ENCODE results near the gene GAB1.
A peak's percentile ranks its signal among the peaks of the same experiment; 100 is the strongest.

GAB1 gene

DNA sequence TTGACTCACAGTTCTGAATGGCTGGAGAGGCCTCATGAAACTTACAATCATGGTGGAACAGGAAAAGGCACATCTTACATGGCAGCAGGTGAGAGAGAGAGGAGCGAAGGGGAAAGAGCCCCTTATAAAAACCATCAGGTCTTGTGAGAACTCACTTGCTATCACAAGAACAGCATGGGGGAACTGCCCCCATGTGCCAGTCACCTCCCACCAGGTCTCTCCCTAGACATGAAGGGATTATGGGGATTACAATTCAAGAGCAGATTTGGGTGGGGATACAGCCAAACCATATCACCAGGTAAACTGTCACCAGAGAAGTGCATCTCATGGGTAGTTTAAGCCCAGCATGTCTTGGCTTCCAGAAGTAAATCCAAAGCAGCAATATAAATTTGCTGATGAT is 169.4 kb downstream of the GAB1 start:
- no peaks in the 10 kb centered on the region for H3K4me1 ChIP-seq
- H3K9me3 ChIP-seq (ENCODE audit: control insufficient read depth, low read length): no peaks in the 10 kb centered on the region
- H3K27ac ChIP-seq: no peak overlapping the region
- no peak overlapping the region for H3K4me2 ChIP-seq (ENCODE audit: low read length)
- H3K27me3 ChIP-seq (ENCODE audit: control insufficient read depth, insufficient read depth, low read length): no peaks in the 10 kb centered on the region
- TF ChIP-seq CTCF (IDR thresholded peaks at IDR 0.05): no peak
- H3K79me2 ChIP-seq: no peaks in the 10 kb centered on the region
- no peak overlapping the region for H3K4me3 ChIP-seq (ENCODE audit: low read depth, low read length)
- H3K36me3 ChIP-seq (ENCODE audit: control insufficient read depth, insufficient read depth, low read length): no peaks in the 10 kb centered on the region
- H3K9ac ChIP-seq: no peak overlapping the region
- H2AFZ ChIP-seq: no peak overlapping the region

DNA sequence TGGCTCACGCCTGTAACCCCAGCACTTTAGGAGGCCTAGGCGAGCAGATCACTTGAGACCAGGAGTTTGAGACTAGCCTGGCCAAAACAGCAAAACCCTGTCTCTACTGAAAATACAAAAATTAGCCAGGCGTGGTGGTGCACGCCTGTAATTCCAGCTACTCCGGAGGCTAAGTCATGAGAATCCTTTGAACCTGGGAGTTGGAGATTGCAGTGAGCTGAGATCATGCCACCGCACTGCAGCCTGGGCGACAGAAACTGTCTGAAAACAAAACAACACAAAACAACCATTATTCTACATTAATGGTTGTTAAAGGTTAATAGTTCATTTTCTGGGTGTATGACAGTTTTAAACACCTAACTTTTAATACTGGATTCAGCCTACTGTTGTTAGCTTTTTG is 175.2 kb downstream of the GAB1 start:
- Histone ChIP-seq H3K27ac (no peak overlapping the region), H3K9ac (no peak overlapping the region), H3K27me3 (ENCODE audit: control insufficient read depth, insufficient read depth, low read length) (no peaks in the 10 kb centered on the region), H3K79me2 (peaks cover 16% of the 10 kb centered on the region), H3K4me1 (peaks cover 4% of the 10 kb centered on the region), H3K9me3 (ENCODE audit: control insufficient read depth, low read length) (no peaks in the 10 kb centered on the region), H3K4me2 (ENCODE audit: low read length) (no peak overlapping the region), H3K36me3 (ENCODE audit: control insufficient read depth, insufficient read depth, low read length) (no peaks in the 10 kb centered on the region), H3K4me3 (ENCODE audit: low read depth, low read length) (no peak overlapping the region), H2AFZ (no peak overlapping the region)
- TF ChIP-seq CTCF (IDR thresholded peaks at IDR 0.05): no peak

GRCh38 chr4:143512978-143513313 is 176.3 kb downstream of the GAB1 start:
- Histone ChIP-seq H3K4me2 (ENCODE audit: low read length) (peak overlapping the region; percentile 94), H3K27me3 (ENCODE audit: control insufficient read depth, insufficient read depth, low read length) (no peaks in the 10 kb centered on the region), H3K4me3 (ENCODE audit: low read depth, low read length) (peak overlapping the region; percentile 96), H3K36me3 (ENCODE audit: control insufficient read depth, insufficient read depth, low read length) (no peaks in the 10 kb centered on the region), H3K9ac (no peak overlapping the region), H2AFZ (peak overlapping the region; percentile 83), H3K27ac (peak overlapping the region; percentile 91), H3K79me2 (peaks cover 22% of the 10 kb centered on the region), H3K9me3 (ENCODE audit: control insufficient read depth, low read length) (no peaks in the 10 kb centered on the region), H3K4me1 (peaks cover 4% of the 10 kb centered on the region)
- no peak for TF ChIP-seq CTCF (IDR thresholded peaks at IDR 0.05)

DNA sequence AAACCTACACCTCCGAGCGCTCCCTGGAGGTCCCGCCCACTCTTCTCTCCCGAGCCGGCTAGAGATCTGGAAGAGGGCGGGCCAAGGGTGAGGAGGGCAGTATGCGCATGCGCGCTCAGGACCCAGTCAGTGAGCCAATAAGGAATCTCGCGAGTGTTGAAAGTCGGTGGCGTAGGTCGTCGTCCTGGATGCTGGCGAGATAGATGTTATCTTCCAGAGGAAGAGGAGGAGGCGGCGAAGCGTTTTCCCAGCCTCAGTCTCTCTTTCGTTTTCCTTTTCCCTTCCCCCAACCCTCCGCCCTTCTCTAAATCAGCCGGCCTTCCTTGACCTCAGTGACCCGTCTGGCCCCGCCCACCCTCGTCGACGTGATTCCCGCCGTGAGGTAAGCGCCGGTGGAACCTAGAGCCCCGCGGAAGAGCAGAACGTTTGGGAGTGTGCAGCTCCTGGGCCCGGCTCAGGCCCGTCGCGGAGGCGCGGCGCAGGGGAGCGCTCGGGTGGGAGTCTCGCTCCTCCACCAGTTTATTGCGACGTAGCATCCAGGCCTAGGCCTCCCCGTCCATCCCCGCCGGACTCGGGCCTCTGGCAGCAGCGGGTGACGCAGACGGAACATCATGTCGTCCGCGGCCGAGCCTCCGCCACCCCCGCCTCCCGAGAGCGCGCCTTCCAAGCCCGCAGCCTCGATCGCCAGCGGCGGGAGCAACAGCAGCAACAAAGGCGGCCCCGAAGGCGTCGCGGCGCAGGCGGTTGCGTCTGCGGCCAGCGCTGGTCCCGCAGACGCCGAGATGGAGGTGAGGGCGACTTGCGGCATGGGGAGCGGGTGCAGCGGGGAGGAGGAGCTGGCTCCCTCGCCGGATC is 176.9 kb downstream of the GAB1 start, which contains the start of gene SMARCA5:
SMARCA5 (plus strand) TSS at position 389 of the 855 bp plus-strand sequence; CDS start at position 612, 223 bp downstream.
- H3K4me3 ChIP-seq (ENCODE audit: low read depth, low read length): peak within 1 kb of the TSS; percentile 96
- peak within 1 kb of the TSS; percentile 78 for H3K9ac ChIP-seq
- no peaks in the 10 kb centered on the region for H3K27me3 ChIP-seq (ENCODE audit: control insufficient read depth, insufficient read depth, low read length)
- no peaks in the 10 kb centered on the region for H3K36me3 ChIP-seq (ENCODE audit: control insufficient read depth, insufficient read depth, low read length)
- H3K4me1 ChIP-seq: peaks cover 4% of the 10 kb centered on the region
- H3K4me2 ChIP-seq (ENCODE audit: low read length): peak within 1 kb of the TSS; percentile 94
- H3K27ac ChIP-seq: peak within 1 kb of the TSS; percentile 91
- peak within 1 kb of the TSS; percentile 83 for H2AFZ ChIP-seq
- no peaks in the 10 kb centered on the region for H3K9me3 ChIP-seq (ENCODE audit: control insufficient read depth, low read length)
- no peak for TF ChIP-seq CTCF (IDR thresholded peaks at IDR 0.05)
- peaks cover 22% of the 10 kb centered on the region for H3K79me2 ChIP-seq

DNA sequence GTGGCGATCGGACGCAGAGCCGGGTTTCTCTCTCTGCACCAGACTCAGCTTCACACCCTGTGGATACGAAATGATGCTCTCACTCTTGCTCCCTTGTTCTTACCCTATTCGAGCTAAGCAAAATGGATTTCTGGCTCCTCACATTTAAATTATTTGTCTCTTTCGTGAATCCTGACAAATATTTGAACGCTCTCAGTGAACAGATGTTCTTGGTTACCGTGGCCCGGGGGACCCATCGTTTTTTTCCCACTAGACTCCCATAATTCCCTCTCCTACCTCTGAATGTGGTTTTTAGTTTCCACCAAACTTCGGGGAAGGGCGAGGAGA is 177.5 kb downstream of the GAB1 start:
- H3K9me3 ChIP-seq (ENCODE audit: control insufficient read depth, low read length): no peaks in the 10 kb centered on the region
- H3K4me2 ChIP-seq (ENCODE audit: low read length): peak overlapping the region; percentile 94

More for the DNA sequence above, 177.5 kb downstream of the GAB1 start:
- Histone ChIP-seq H3K27me3 (ENCODE audit: control insufficient read depth, insufficient read depth, low read length) (no peaks in the 10 kb centered on the region), H3K36me3 (ENCODE audit: control insufficient read depth, insufficient read depth, low read length) (no peaks in the 10 kb centered on the region), H3K9ac (peak overlapping the region; percentile 78), H2AFZ (peak overlapping the region; percentile 83), H3K4me1 (peaks cover 4% of the 10 kb centered on the region), H3K4me3 (ENCODE audit: low read depth, low read length) (peak overlapping the region; percentile 96), H3K79me2 (peaks cover 23% of the 10 kb centered on the region), H3K27ac (peak overlapping the region; percentile 91)
- no peak for TF ChIP-seq CTCF (IDR thresholded peaks at IDR 0.05)

Data from parathyroid adenoma (tissue), 2 donors.